A673 (cell line): ENCODE data around the gene CNP. TPM values are rescaled to one million over a fixed set of nuclear protein-coding genes. Genes with fewer than 3 reads are reported as not detected.

Experiments
- BruUV-seq: library from RNA; stranded (reverse); fragments of 400-500 nt; replicated peaks from 2 replicates; lab custom pipeline; 2021; lab: Mats Ljungman, UMichigan
- CTCF ChIA-PET: fragments of 300-600 bp; sonication (Branson Sonifier 250); formaldehyde crosslinking; loops from one replicate; lab custom pipeline; 2022; ENCODE audit warnings: antibody characterized with exemption; lab: Charles Lee
- POLR2A ChIA-PET: fragments of 300-600 bp; sonication (Branson Sonifier 250); formaldehyde crosslinking; loops from one replicate; lab custom pipeline; 2022; ENCODE audit warnings: antibody characterized with exemption; ENCODE audit not compliant: low non-redundant PET; lab: Charles Lee
- DNase-seq: peaks from one replicate; pipeline ENCODE4 v3.0.0-alpha.2; 2015; ENCODE audit warnings: low spot score
- H3K27ac ChIP-seq: fragments of 200-600 bp; sonication (generic); 2 replicates; pipeline ENCODE4 v1.5.1; 2016; ENCODE audit warnings: mixed run types, low read depth, mild to moderate bottlenecking, mixed read lengths, antibody characterized with exemption, low read length; ENCODE audit not compliant: poor library complexity, severe bottlenecking
- H3K27me3 ChIP-seq: fragments of 200-600 bp; sonication (generic); replicated peaks from 2 replicates; pipeline ENCODE4 v1.6.1; 2017; ENCODE audit warnings: mixed run types, low read depth, mild to moderate bottlenecking, mixed read lengths, antibody characterized with exemption, low read length; ENCODE audit not compliant: insufficient read depth, poor library complexity
- H3K36me3 ChIP-seq: fragments of 200-600 bp; sonication (generic); 2 replicates; pipeline ENCODE4 v1.6.1; 2016; ENCODE audit warnings: mixed run types, mild to moderate bottlenecking, mixed read lengths, antibody characterized with exemption, low read length; ENCODE audit not compliant: insufficient read depth, poor library complexity, severe bottlenecking
- H3K4me1 ChIP-seq: fragments of 200-600 bp; sonication (generic); 2 replicates; pipeline ENCODE4 v1.6.1; 2017; ENCODE audit warnings: mixed run types, mild to moderate bottlenecking, mixed read lengths, antibody characterized with exemption, low read length; ENCODE audit not compliant: insufficient read depth, poor library complexity, severe bottlenecking
- H3K4me3 ChIP-seq: fragments of 200-600 bp; sonication (generic); 2 replicates; pipeline ENCODE4 v1.5.1; 2016; ENCODE audit warnings: low read depth, mixed run types, mild to moderate bottlenecking, mixed read lengths, low read length; ENCODE audit not compliant: poor library complexity, severe bottlenecking
- H3K9me3 ChIP-seq: fragments of 200-600 bp; sonication (generic); 2 replicates; pipeline ENCODE4 v1.6.1; 2016; ENCODE audit warnings: mixed run types, low read depth, mild to moderate bottlenecking, mixed read lengths, antibody characterized with exemption, low read length; ENCODE audit not compliant: poor library complexity, severe bottlenecking
- EZH2 ChIP-seq: fragments of 200-600 bp; sonication (generic); IDR thresholded peaks from 2 replicates; pipeline ENCODE4 v1.6.1; 2017; ENCODE audit warnings: borderline replicate concordance, low read depth, mild to moderate bottlenecking, mixed read lengths, antibody characterized with exemption, low read length; ENCODE audit not compliant: poor library complexity, severe bottlenecking
- intact Hi-C: fragments of 100-400 bp; cut with micrococcal nuclease; formaldehyde crosslinking; loops from one replicate; pipeline ENCODE4 v1.10.0; 2022; ENCODE audit not compliant: unreplicated experiment
- total RNA-seq: library from RNA; stranded (reverse); gene quantifications from 2 replicates; pipeline ENCODE4 v1.2.3, GENCODE V29; 2021
- TF ChIP-seq, protein P1 (sequence below): fragments of 300-800, 200-600 bp; sonication (generic); conservative IDR thresholded peaks from 2 replicates; pipeline ENCODE4 v1.5.1; 2017; ENCODE audit warnings: low read depth, mild to moderate bottlenecking, antibody characterized with exemption, low read length, moderate library complexity, mixed read lengths

Gene CNP
- total RNA-seq, 1 experiment from 2014 or later = 55.6 TPM

- no peaks in the 10 kb centered on the region for H3K4me1 ChIP-seq
- no peaks in the 10 kb centered on the region for H3K27me3 ChIP-seq
- no peak for DNase-seq
- no peak overlapping the region for H3K27ac ChIP-seq
- no peaks in the 10 kb centered on the region for H3K9me3 ChIP-seq
- CTCF ChIA-PET = interaction anchor here (0.6 to 1.3 kb wide), 4 partner anchors 26 to 221 kb away, joined by 3 to 15 read pairs (median 4); partner anchors contain the start of gene ODAD4
- no peaks in the 10 kb centered on the region for H3K36me3 ChIP-seq
- intact Hi-C loops = loop anchor here (2.0 kb wide), 1 partner anchor 220 kb away; no protein-coding TSS in a partner anchor
- BruUV-seq = no TSS peak
- POLR2A ChIA-PET = no interaction called here
- TF ChIP-seq, protein P1, sequence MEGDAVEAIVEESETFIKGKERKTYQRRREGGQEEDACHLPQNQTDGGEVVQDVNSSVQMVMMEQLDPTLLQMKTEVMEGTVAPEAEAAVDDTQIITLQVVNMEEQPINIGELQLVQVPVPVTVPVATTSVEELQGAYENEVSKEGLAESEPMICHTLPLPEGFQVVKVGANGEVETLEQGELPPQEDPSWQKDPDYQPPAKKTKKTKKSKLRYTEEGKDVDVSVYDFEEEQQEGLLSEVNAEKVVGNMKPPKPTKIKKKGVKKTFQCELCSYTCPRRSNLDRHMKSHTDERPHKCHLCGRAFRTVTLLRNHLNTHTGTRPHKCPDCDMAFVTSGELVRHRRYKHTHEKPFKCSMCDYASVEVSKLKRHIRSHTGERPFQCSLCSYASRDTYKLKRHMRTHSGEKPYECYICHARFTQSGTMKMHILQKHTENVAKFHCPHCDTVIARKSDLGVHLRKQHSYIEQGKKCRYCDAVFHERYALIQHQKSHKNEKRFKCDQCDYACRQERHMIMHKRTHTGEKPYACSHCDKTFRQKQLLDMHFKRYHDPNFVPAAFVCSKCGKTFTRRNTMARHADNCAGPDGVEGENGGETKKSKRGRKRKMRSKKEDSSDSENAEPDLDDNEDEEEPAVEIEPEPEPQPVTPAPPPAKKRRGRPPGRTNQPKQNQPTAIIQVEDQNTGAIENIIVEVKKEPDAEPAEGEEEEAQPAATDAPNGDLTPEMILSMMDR = no peak
- TF ChIP-seq EZH2 = no peak
- no peak overlapping the region for H3K4me3 ChIP-seq
Measured at GRCh38 chr17:41959030-41959335, 7.6 kb upstream of the CNP start.

DNA sequence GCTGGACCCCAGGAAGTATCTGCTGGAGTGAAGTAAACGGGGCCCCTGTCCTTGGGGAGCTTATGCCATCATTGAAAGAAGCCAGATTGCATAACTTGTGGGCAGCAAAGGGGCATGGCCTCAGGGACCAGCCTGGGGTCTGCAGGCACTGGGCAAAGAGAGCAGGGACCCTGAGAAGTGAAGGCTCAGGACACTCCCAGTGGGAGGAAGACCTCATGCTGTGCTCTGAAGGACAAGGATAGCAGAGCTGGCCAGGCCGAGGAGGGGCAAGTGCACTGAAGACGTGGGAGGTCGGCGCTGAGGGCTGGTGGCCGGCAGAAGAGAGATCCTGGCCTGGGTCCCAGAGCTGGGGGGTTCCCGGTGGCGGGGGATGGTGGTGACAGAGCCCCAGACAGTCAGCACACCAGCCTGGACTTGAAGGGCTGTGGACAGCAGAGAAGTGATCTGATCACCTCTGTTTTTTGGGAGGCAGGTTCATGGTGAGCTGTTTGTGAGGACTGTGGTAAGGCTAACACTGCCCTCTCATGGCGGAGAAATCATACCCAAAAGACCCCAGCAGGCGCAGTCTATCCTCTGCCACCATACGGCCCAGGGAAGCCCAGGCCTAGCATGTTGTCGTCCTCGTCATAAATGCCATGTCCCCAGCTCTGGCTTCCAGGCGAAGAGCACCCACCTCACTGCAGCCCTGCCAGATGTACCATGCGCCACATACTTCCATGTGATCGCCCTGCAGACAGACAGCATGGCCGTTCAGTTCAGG lies 7.1 kb upstream of the CNP start:
- Histone ChIP-seq H3K27me3 (no peaks in the 10 kb centered on the region), H3K9me3 (no peaks in the 10 kb centered on the region), H3K4me3 (no peak overlapping the region), H3K36me3 (no peaks in the 10 kb centered on the region), H3K4me1 (no peaks in the 10 kb centered on the region), H3K27ac (no peak overlapping the region)
- intact Hi-C loops = loop anchor here (2.0 kb wide), 1 partner anchor 221 kb away; no protein-coding TSS in a partner anchor
- CTCF ChIA-PET = interaction anchor here (0.6 to 1.3 kb wide), 3 partner anchors 29 to 222 kb away, joined by 3 to 4 read pairs (median 3); partner anchors contain the start of gene ODAD4
- POLR2A ChIA-PET = no interaction called here
- DNase-seq = peak; percentile 27
- no TSS peak for BruUV-seq
- no peak for TF ChIP-seq EZH2
- TF ChIP-seq, protein P1 = 0 out of 2 replicates have a peak, but pooled peaks have one; percentile 31

DNA sequence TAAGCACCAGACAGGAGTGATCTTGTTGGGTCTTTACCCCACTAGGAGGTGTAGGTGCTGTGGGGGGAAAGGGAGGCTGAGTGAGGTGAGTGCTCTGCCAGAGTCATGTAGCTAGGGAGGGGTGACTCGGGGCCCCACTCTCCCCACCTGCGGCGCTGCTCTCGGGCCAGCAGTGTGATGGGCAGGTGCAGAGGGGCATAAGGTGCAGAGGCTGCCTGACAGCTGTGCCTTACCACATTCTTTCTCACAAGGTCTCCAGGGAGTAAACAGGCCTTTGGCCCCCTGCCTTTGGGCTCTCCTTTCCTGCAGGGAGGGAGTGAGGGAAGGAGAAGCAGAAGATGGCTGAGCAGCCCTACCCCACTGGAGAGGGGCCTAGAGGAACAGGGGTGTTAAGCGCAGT lies 4.5 kb upstream of the CNP start:
- BruUV-seq = no TSS peak
- no peak for DNase-seq
- H3K4me1 ChIP-seq = no peaks in the 10 kb centered on the region
- H3K27ac ChIP-seq = no peak overlapping the region
- ChIA-PET POLR2A (no interaction called here), CTCF (no interaction called here)
- intact Hi-C loops = no loop called here
- no peaks in the 10 kb centered on the region for H3K9me3 ChIP-seq
- no peaks in the 10 kb centered on the region for H3K27me3 ChIP-seq
- H3K36me3 ChIP-seq = no peaks in the 10 kb centered on the region
- no peak overlapping the region for H3K4me3 ChIP-seq
- TF ChIP-seq, protein P1 = no peak
- TF ChIP-seq EZH2 = no peak
